Caco-2 (cell line): ENCODE results near the gene DNAJC24. TPM values are rescaled to one million over a fixed set of nuclear protein-coding genes. Genes with fewer than 3 reads are reported as not detected.
A peak's percentile ranks its signal among the peaks of the same experiment; 100 is the strongest.
"Not testable (repeated sequence)": the region's sequence is repeated elsewhere in the genome, so short reads cannot be mapped to it uniquely, and the experiment has no call there.

Source experiments
- Bru-seq: library from RNA; stranded (reverse); fragments of 400-500 nt; gene quantifications from one replicate; lab custom pipeline; 2021; lab: Mats Ljungman, UMichigan
- BruChase-seq, 2 experiments: library from RNA; stranded (reverse); fragments of 400-500 nt; gene quantifications; one replicate each; lab custom pipeline; 2021; lab: Mats Ljungman, UMichigan
- BruUV-seq: library from RNA; stranded (reverse); fragments of 400-500 nt; replicated peaks from 2 replicates; lab custom pipeline; 2021; lab: Mats Ljungman, UMichigan
- CTCF ChIA-PET: fragments of 300-600 bp; sonication (Branson Sonifier 250); formaldehyde crosslinking; loops from one replicate; lab custom pipeline; 2022; ENCODE audit warnings: antibody characterized with exemption; lab: Charles Lee
- POLR2A ChIA-PET: fragments of 300-600 bp; sonication (Branson Sonifier 250); formaldehyde crosslinking; loops from one replicate; lab custom pipeline; 2022; ENCODE audit warnings: antibody characterized with exemption; lab: Charles Lee
- DNase-seq, 2 experiments: peaks; one replicate each; pipeline versions ENCODE4 v3.0.0 to v3.0.0-alpha.2; 2020 to 2022
- H3K27me3 ChIP-seq: replicated peaks from 2 replicates; pipeline ENCODE4 v1.6.0; 2011; ENCODE audit warnings: low read length; ENCODE audit not compliant: control insufficient read depth, insufficient read depth
- H3K36me3 ChIP-seq: 2 replicates; pipeline ENCODE4 v1.5.1; 2011; ENCODE audit warnings: low read length; ENCODE audit not compliant: control insufficient read depth, insufficient read depth
- H3K4me1 ChIP-seq: fragments of 250-450 bp; sonication (Bioruptor Pico); 2 replicates; pipeline ENCODE4 v1.5.1; 2020; ENCODE audit warnings: mild to moderate bottlenecking
- H3K4me3 ChIP-seq: 2 replicates; pipeline ENCODE4 v1.5.1; 2011; ENCODE audit warnings: low read depth, mild to moderate bottlenecking, control low read depth, low read length
- H3K9me3 ChIP-seq: fragments of 250-450 bp; sonication (Bioruptor Pico); 2 replicates; pipeline ENCODE4 v1.5.1; 2020; ENCODE audit warnings: mild to moderate bottlenecking, moderate library complexity
- H3K27ac Mint-ChIP-seq: one replicate; pipeline ENCODE4 v1.8.0; 2022; ENCODE audit warnings: mixed read lengths; ENCODE audit not compliant: unreplicated experiment
- H3K27me3 Mint-ChIP-seq: one replicate; pipeline ENCODE4 v1.8.0; 2022; ENCODE audit warnings: mixed read lengths; ENCODE audit not compliant: insufficient read depth, unreplicated experiment
- H3K36me3 Mint-ChIP-seq: one replicate; pipeline ENCODE4 v1.8.0; 2022; ENCODE audit warnings: mild to moderate bottlenecking, mixed read lengths; ENCODE audit not compliant: insufficient read depth, unreplicated experiment
- H3K4me1 Mint-ChIP-seq: one replicate; pipeline ENCODE4 v1.8.0; 2022; ENCODE audit warnings: low read depth, mixed read lengths; ENCODE audit not compliant: unreplicated experiment
- H3K4me3 Mint-ChIP-seq: one replicate; pipeline ENCODE4 v1.8.0; 2022; ENCODE audit warnings: mild to moderate bottlenecking, moderate library complexity, mixed read lengths; ENCODE audit not compliant: unreplicated experiment
- H3K9me3 Mint-ChIP-seq: one replicate; pipeline ENCODE4 v1.8.0; 2022; ENCODE audit warnings: mixed read lengths; ENCODE audit not compliant: unreplicated experiment
- CTCF ChIP-seq, 2 experiments: fragments of 200-600 bp in 1 of 2; IDR thresholded peaks; 1 replicate in 1 of 2; 2 replicates in 1 of 2; pipeline versions ENCODE4 v1.5.1 to v1.8.0; 2011 to 2022; ENCODE audit warnings: antibody characterized with exemption in 1 of 2, control low read depth in 1 of 2, inconsistent platforms in 1 of 2, low read depth in 1 of 2, low read length in 1 of 2, mild to moderate bottlenecking in 1 of 2, moderate library complexity in 1 of 2; ENCODE audit not compliant: insufficient read depth in 1 of 2, severe bottlenecking in 1 of 2, unreplicated experiment in 1 of 2
- intact Hi-C: fragments of 100-400 bp; cut with micrococcal nuclease; formaldehyde crosslinking; loops from one replicate; pipeline ENCODE4 v1.10.0; 2022; ENCODE audit not compliant: unreplicated experiment
- long read RNA-seq: library from polyadenylated mRNA; stranded (forward); transcript quantifications from one replicate; pipeline ENCODE4 v2.0.0, GENCODE V29; 2022
- total RNA-seq: library from RNA; stranded (reverse); gene quantifications from 2 replicates; pipeline ENCODE4 v1.2.3, GENCODE V29; 2022

Gene DNAJC24, protein sequence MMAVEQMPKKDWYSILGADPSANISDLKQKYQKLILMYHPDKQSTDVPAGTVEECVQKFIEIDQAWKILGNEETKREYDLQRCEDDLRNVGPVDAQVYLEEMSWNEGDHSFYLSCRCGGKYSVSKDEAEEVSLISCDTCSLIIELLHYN
- total RNA-seq: 13.4 and 14.8 TPM in 2 replicates
- Bru-seq, nascent RNA: percentile 74 among the genes with signal in this experiment
- BruChase-seq, experiment 1, labeled RNA remaining after a 2-hour chase: percentile 69 among the genes with signal in this experiment
- BruChase-seq, experiment 2, labeled RNA remaining after a 6-hour chase: percentile 63 among the genes with signal in this experiment
- long read RNA-seq, partial matches to known transcripts: 0 of 5 reads
- long read RNA-seq, other reads (novel, unspliced or antisense): 3 of 5 reads

GRCh38 chr11:31369348-31370329, at the start of gene DNAJC24, which contains the start of gene DCDC1:
TSS of gene DNAJC24 (plus strand) at chr11:31369860. CDS start at chr11:31370749, 889 bp downstream.
TSS of gene DCDC1 (minus strand) at chr11:31369739. CDS start at chr11:31328280, 41,459 bp downstream.
- TF ChIP-seq CTCF (IDR thresholded peaks at IDR 0.05; ENCODE audit: insufficient read depth in 1 of 2, low read depth in 1 of 2, low read length in 1 of 2, severe bottlenecking in 1 of 2, unreplicated experiment in 1 of 2): no peak
- Histone ChIP-seq H3K27me3 (no peaks in the 10 kb centered on the region), H3K4me1 (no peaks in the 10 kb centered on the region), H3K36me3 (no peaks in the 10 kb centered on the region), H3K4me3 (peak within 1 kb of the TSS; percentile 79), H3K9me3 (no peaks in the 10 kb centered on the region)
- Mint-ChIP-seq H3K27ac (peak within 1 kb of the TSS; percentile 90), H3K9me3 (no peaks in the 10 kb centered on the region), H3K27me3 (peaks cover 8% of the 10 kb centered on the region), H3K4me3 (peak within 1 kb of the TSS; percentile 91), H3K36me3 (no peaks in the 10 kb centered on the region), H3K4me1 (no peaks in the 10 kb centered on the region)
- ChIA-PET CTCF (interaction anchor here (0.7 to 2.0 kb wide), 3 partner anchors 262 to 502 kb away, joined by 3 to 11 read pairs (median 3); no protein-coding TSS in a partner anchor), POLR2A (no interaction called here)
- BruUV-seq: TSS peak; percentile 30
- intact Hi-C loops: loop anchor here (1.0 to 2.0 kb wide), 2 partner anchors 18 to 23 kb away; no protein-coding TSS in a partner anchor
- peak; percentile 91 to 92 for DNase-seq

DNA sequence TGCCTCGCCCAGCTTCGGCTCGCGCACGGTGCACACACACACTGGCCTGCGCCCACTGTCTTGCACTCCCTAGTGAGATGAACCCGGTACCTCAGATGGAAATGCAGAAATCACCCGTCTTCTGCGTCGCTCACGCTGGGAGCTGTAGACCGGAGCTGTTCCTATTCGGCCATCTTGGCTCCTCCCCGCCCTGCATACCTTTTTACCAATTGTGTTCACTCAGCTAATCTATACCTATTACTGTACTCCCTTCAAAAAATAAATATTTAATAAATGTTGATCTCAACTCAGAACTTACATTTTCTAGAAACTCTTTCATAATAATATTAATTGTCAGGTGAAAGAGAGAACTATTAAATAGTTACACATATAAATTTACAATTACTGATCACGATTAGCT, 48.2 kb upstream of the DNAJC24 start:
- H3K27ac Mint-ChIP-seq, intact Hi-C loops, H3K4me1 Mint-ChIP-seq, H3K36me3 Mint-ChIP-seq, BruUV-seq, DNase-seq, H3K9me3 ChIP-seq, H3K4me1 ChIP-seq, H3K27me3 ChIP-seq, H3K36me3 ChIP-seq, POLR2A ChIA-PET, H3K27me3 Mint-ChIP-seq, H3K9me3 Mint-ChIP-seq: not testable (repeated sequence)
- CTCF ChIA-PET: interaction anchor here (0.7 kb wide), 1 partner anchor 20 kb away, joined by 4 read pairs; no protein-coding TSS in a partner anchor
- H3K4me3 Mint-ChIP-seq: peak overlapping the region; percentile 67
- H3K4me3 ChIP-seq: peak overlapping the region; percentile 19

DNA sequence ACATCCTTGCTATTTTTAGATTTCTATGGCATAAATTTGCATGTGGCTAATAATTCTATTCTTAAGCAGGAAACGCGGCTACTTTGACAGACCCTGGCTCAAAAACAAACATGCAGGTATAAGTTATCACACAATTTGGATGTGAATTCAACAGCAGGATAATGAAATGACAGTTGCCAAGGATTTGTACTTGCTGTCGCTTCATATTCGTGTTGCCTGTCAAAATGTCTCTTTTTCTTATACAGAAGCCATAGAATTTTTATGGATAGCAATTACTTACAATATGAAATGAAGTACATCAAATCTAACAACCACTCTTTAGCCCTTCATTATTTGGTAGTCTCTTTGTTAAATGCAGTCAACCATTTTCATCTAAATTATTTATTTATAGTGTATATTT, 46.5 kb upstream of the DNAJC24 start:
- BruUV-seq: no TSS peak
- DNase-seq: no peak
- no peaks in the 10 kb centered on the region for H3K36me3 ChIP-seq
- H3K4me3 ChIP-seq: no peak overlapping the region
- no peaks in the 10 kb centered on the region for H3K9me3 ChIP-seq
- no peaks in the 10 kb centered on the region for H3K27me3 ChIP-seq
- H3K27me3 Mint-ChIP-seq: peaks cover 2% of the 10 kb centered on the region
- POLR2A ChIA-PET: no interaction called here
- no peak overlapping the region for H3K4me3 Mint-ChIP-seq
- no peaks in the 10 kb centered on the region for H3K9me3 Mint-ChIP-seq
- CTCF ChIA-PET: no interaction called here
- no peak overlapping the region for H3K27ac Mint-ChIP-seq
- no peaks in the 10 kb centered on the region for H3K4me1 ChIP-seq
- no peaks in the 10 kb centered on the region for H3K36me3 Mint-ChIP-seq
- no peak for TF ChIP-seq CTCF (IDR thresholded peaks at IDR 0.05; ENCODE audit: insufficient read depth in 1 of 2, low read depth in 1 of 2, low read length in 1 of 2, severe bottlenecking in 1 of 2, unreplicated experiment in 1 of 2)
- H3K4me1 Mint-ChIP-seq: no peaks in the 10 kb centered on the region
- intact Hi-C loops: no loop called here
